Hepatocyte (in vitro differentiated cells): Measurements from ENCODE around the gene PDPN. TPM values are rescaled to one million over a fixed set of nuclear protein-coding genes. Genes with fewer than 3 reads are reported as not detected.

ENCODE experiments used
- DNase-seq: peaks from one replicate; pipeline ENCODE4 v3.0.0-alpha.2; 2016; ENCODE audit warnings: low spot score
- H2AFZ ChIP-seq: fragments of 200-600 bp; sonication (generic); 2 replicates; pipeline ENCODE4 v1.6.0; 2016; ENCODE audit warnings: antibody characterized with exemption, mild to moderate bottlenecking
- H3K27ac ChIP-seq: fragments of 200-600 bp; sonication (generic); 2 replicates; pipeline ENCODE4 v1.5.1; 2016; ENCODE audit warnings: mild to moderate bottlenecking
- H3K27me3 ChIP-seq: fragments of 200-600 bp; sonication (generic); 2 replicates; pipeline ENCODE4 v1.6.1; 2016
- H3K36me3 ChIP-seq: fragments of 200-600 bp; sonication (generic); replicated peaks from 2 replicates; pipeline ENCODE4 v1.5.1; 2016; ENCODE audit warnings: low read depth; ENCODE audit not compliant: insufficient read depth
- H3K4me1 ChIP-seq: fragments of 200-600 bp; sonication (generic); 2 replicates; pipeline ENCODE4 v1.5.1; 2016; ENCODE audit warnings: mild to moderate bottlenecking, moderate library complexity; ENCODE audit not compliant: insufficient read depth
- H3K4me2 ChIP-seq: fragments of 200-600 bp; sonication (generic); 2 replicates; pipeline ENCODE4 v1.6.0; 2016
- H3K4me3 ChIP-seq: fragments of 200-600 bp; sonication (generic); 2 replicates; pipeline ENCODE4 v1.5.1; 2016; ENCODE audit warnings: mild to moderate bottlenecking
- H3K79me2 ChIP-seq: fragments of 200-600 bp; sonication (generic); 2 replicates; pipeline ENCODE4 v1.6.0; 2017; ENCODE audit warnings: mild to moderate bottlenecking
- H3K9me2 ChIP-seq: fragments of 200-600 bp; sonication (generic); replicated peaks from 2 replicates; pipeline ENCODE4 v1.6.0; 2017; ENCODE audit warnings: mild to moderate bottlenecking; ENCODE audit not compliant: insufficient read depth
- H3K9me3 ChIP-seq: fragments of 200-600 bp; sonication (generic); 2 replicates; pipeline ENCODE4 v1.5.1; 2016; ENCODE audit warnings: low read depth, mild to moderate bottlenecking
- H4K20me1 ChIP-seq: fragments of 200-600 bp; sonication (generic); 2 replicates; pipeline ENCODE4 v1.6.0; 2016; ENCODE audit warnings: mild to moderate bottlenecking; ENCODE audit not compliant: insufficient read depth, poor library complexity, severe bottlenecking
- CTCF ChIP-seq: fragments of 200-600 bp; sonication (generic); IDR thresholded peaks from 2 replicates; pipeline ENCODE4 v1.5.1; 2016; ENCODE audit warnings: antibody characterized with exemption, mild to moderate bottlenecking; ENCODE audit not compliant: poor library complexity
- EZH2 ChIP-seq: fragments of 200-600 bp; sonication (generic); IDR thresholded peaks from 2 replicates; pipeline ENCODE4 v1.6.1; 2016; ENCODE audit warnings: antibody characterized with exemption, mild to moderate bottlenecking, borderline replicate concordance
- EZH2phosphoT487 ChIP-seq: fragments of 200-600 bp; sonication (generic); IDR thresholded peaks from one replicate; pipeline ENCODE4 v1.6.1; 2018; ENCODE audit warnings: antibody characterized with exemption, mild to moderate bottlenecking, low read depth, moderate library complexity; ENCODE audit not compliant: unreplicated experiment, severe bottlenecking
- WGBS: methylation state at CpG from one replicate; pipeline ENCODE4 v1.1.6; 2016; ENCODE audit warnings: low lambda C conversion rate; ENCODE audit errors: missing lambda C conversion rate; 5-methylcytosine and 5-hydroxymethylcytosine counted together
- polyA plus RNA-seq: library from polyadenylated mRNA; unstranded; fragments of >200 nt; fragmentation: Nextera tagmentation; extraction: Ambion mirVana; gene quantifications from 2 replicates; pipeline ENCODE4 v1.2.1, GENCODE V29; 2016
- total RNA-seq: library from RNA; depleted of rRNA; stranded (reverse); fragments of >200 nt; gene quantifications from 2 replicates; pipeline ENCODE4 v1.2.3, GENCODE V29; 2014

Gene PDPN
- total and polyA plus RNA-seq, 2 experiments from 2014 or later, result 305 to 478 TPM

- Histone ChIP-seq H3K9me2 (no peaks in the 10 kb centered on the region), H3K36me3 (no peaks in the 10 kb centered on the region), H3K27ac (peak overlapping the region; percentile 90), H3K79me2 (peaks cover 59% of the 10 kb centered on the region), H2AFZ (no peak overlapping the region), H3K4me2 (peak overlapping the region; percentile 80), H3K4me3 (peak overlapping the region; percentile 53), H3K9me3 (no peaks in the 10 kb centered on the region), H3K27me3 (no peaks in the 10 kb centered on the region), H3K4me1 (peaks cover 10% of the 10 kb centered on the region), H4K20me1 (no peaks in the 10 kb centered on the region)
- TF ChIP-seq CTCF (no peak), EZH2phosphoT487 (no peak), EZH2 (no peak)
- 63% methylated on average over 9 of the region's 9 CpGs for WGBS
- no peak for DNase-seq
These were observed 2.0 kb downstream of the PDPN start for GRCh38 chr1:13585612-13585991.

GRCh38 chr1:13586001-13586400 lies 2.4 kb downstream of the PDPN start:
- Histone ChIP-seq H3K9me3 (no peaks in the 10 kb centered on the region), H3K79me2 (peaks cover 59% of the 10 kb centered on the region), H3K36me3 (no peaks in the 10 kb centered on the region), H3K4me3 (peak overlapping the region; percentile 53), H3K27me3 (no peaks in the 10 kb centered on the region), H3K4me2 (peak overlapping the region; percentile 80), H3K4me1 (peaks cover 10% of the 10 kb centered on the region), H3K9me2 (no peaks in the 10 kb centered on the region), H3K27ac (peak overlapping the region; percentile 90), H4K20me1 (no peaks in the 10 kb centered on the region), H2AFZ (no peak overlapping the region)
- WGBS, result 71% methylated on average over 7 of the region's 7 CpGs
- TF ChIP-seq CTCF (no peak), EZH2phosphoT487 (no peak), EZH2 (no peak)
- no peak for DNase-seq

- Histone ChIP-seq H2AFZ (no peak overlapping the region), H3K9me2 (no peaks in the 10 kb centered on the region), H3K4me3 (no peak overlapping the region), H3K27me3 (no peaks in the 10 kb centered on the region), H3K9me3 (no peaks in the 10 kb centered on the region), H4K20me1 (no peaks in the 10 kb centered on the region), H3K79me2 (peaks cover 66% of the 10 kb centered on the region), H3K4me2 (peak overlapping the region; percentile 80), H3K36me3 (no peaks in the 10 kb centered on the region), H3K4me1 (peaks cover 10% of the 10 kb centered on the region), H3K27ac (peak overlapping the region; percentile 90)
- no peak for DNase-seq
- TF ChIP-seq EZH2 (no peak), EZH2phosphoT487 (no peak), CTCF (no peak)
- WGBS, result 42% methylated on average over 9 of the region's 9 CpGs
These were observed 3.8 kb downstream of the PDPN start for GRCh38 chr1:13587256-13588030.
